GM18909 (cell line): ENCODE results near the gene BLOC1S5.
"Not testable (repeated sequence)": the region's sequence is repeated elsewhere in the genome, so short reads cannot be mapped to it uniquely, and the experiment has no call there.

Source experiments
- ATAC-seq: cut with Tn5 transposase; IDR thresholded peaks from one replicate; pipeline ENCODE4 v1.9.1; 2021; ENCODE audit warnings: mild to moderate bottlenecking; ENCODE audit not compliant: unreplicated experiment, poor library complexity

BLOC1S5 gene

DNA sequence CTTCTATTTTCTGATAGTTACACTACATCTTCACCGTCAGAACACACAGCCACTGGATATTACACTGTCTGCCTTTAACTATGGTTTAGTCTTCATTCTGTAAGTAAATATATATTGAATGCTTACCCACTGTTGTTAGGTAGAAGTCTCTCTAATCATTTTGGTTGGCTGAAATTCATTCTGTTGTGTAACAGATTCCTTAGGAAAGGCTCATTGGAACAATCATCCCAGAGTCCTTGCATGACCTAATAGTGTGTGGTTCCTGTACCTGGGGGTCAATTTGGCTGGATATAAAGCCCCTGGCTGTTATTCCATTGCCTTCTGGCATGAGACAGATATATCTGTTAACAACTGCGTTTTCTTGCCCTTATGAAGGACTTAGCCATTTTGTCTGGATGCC lies 9.9 kb downstream of the BLOC1S5 start:
- ATAC-seq, result no peak

DNA sequence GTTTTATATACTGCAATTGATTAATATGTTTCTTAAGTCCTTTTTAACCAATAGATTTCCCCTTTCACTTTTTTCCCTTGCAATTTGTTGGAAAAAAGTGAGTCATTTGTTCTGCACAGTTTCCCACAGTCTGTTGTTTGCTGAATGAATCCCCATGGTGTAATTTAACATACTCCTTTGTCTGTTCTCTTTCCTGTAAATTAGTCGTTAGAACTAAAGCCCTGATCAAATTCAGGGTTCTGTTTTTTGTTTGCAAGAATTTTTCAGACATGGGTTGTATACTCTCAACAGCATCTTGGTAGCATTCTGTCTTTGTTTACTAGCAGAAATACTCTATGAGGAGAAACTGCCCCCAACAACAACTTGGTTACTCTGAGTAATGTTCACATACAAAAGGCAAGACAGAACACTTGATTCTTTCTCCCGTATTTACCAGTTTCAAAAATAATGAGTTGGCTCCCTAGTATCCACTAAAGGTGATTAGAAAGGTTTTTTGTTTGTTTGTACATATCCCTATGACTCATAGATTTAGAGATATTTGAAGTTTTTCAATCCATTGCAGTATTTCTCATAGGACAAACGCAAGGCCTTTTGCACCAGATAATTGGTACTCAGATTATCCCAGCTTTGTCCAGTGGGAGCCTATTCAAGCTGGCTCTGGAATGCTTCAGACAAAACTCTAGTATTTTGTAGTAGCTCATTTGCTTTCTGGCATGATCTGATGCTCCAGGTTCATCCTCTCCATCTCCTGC lies 16.5 kb downstream of the BLOC1S5 start:
- no peak for ATAC-seq

DNA sequence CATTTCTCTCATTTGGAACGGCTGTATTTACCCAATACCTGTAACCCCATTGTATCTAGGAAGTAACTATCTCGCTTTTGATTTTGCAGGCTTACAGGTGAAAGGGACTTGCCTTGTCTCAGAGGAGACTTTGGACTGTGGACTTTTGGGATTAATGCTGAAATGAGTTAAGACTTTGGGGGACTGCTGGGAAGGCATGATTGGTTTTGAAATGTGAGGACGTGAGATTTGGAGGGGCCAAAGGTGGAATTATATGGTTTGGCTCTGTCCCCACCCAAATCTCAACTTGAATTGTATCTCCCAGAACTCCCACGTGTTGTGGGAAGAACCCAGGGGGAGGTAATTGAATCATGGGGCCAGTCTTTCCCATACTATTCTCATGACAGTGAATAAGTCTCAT lies 18.4 kb downstream of the BLOC1S5 start:
- not testable (repeated sequence) for ATAC-seq

- ATAC-seq, result no peak
Measured at GRCh38 chr6:8043221-8043620, 21.0 kb downstream of the BLOC1S5 start.

- no peak for ATAC-seq
Measured at GRCh38 chr6:8041913-8042583, 22.1 kb downstream of the BLOC1S5 start.

GRCh38 chr6:8034107-8034506 lies 30.1 kb downstream of the BLOC1S5 start:
- not testable (repeated sequence) for ATAC-seq

- ATAC-seq, result no peak
Measured at GRCh38 chr6:8030920-8031319, 33.3 kb downstream of the BLOC1S5 start.

GRCh38 chr6:8029243-8029870 lies 34.8 kb downstream of the BLOC1S5 start:
- no peak for ATAC-seq

- ATAC-seq, result no peak
Measured at GRCh38 chr6:8027965-8028651, 36.1 kb downstream of the BLOC1S5 start.

DNA sequence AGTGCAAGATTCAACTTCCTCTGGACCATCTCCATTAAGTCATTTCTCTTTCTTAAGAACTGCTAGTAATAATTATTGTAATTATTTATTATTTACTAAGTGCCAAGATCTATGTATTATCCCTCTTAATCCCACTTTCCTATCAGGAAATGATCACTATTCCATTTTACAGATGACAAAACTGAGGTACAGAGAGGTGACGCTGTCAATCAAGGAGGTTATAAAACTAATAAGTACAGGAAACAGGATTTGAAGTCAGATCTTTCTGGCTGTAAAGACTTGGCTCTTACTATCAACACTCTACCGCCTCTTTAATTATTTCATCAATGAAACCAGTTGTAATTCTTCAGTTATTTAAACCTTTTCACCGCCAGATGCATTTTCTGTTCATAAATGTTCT lies 37.4 kb downstream of the BLOC1S5 start:
- no peak for ATAC-seq

DNA sequence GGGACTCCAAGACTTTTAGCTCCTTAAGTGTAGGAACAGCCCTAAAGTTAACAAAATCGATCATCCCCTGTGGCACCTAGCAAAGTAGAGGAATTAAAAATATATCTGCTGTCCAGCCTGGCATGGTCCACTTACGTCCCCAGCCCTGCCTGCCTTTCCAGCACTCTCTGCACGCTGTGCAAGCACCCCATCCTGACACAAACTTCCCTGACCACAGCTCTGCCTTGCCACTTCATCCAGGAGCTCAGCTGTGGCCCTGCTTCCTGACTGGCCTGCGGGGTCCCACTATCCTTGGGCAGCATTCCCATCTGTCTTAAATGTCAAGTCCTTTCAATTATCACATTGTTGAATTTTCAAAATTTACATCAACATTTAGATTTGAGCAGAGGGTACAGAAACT lies 39.0 kb downstream of the BLOC1S5 start:
- ATAC-seq, result no peak

DNA sequence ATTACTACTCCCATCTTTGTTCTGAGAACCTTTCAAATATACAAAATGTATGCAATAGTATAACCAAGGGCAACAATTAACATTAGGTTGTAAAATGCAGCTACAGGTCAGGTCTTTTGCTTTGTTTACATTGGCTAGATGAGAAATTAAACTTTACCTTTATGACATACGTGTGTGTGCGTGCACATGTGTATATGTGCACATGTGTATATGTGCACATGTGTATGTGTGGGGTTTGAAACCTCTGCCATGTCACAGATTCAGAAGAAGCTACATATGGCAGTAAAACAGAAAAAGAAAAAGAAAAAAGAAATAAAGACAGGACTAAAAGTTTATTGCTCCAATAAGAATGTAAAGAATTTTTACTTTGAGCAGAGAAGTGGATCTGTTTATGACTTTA lies 40.6 kb downstream of the BLOC1S5 start:
- ATAC-seq, result no peak

DNA sequence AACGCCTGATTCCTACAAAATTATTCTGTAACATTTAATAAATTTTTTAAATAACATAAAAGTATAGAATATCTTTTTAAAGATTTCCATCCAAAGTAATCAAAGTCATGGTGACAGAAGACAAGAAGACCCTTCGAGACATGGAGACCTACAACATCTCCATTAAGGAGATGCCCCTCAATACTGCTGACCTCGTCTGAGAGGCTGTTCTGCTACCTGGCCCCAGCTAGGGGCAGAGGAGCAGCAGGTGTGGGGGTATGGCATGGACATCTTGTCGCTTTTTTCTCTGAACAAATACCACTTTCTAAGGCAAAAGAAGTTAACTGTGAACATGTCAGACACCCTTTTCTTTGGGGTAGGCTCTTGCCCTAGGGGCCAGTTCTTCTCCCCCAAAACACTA lies 44.1 kb downstream of the BLOC1S5 start:
- ATAC-seq, result no peak

DNA sequence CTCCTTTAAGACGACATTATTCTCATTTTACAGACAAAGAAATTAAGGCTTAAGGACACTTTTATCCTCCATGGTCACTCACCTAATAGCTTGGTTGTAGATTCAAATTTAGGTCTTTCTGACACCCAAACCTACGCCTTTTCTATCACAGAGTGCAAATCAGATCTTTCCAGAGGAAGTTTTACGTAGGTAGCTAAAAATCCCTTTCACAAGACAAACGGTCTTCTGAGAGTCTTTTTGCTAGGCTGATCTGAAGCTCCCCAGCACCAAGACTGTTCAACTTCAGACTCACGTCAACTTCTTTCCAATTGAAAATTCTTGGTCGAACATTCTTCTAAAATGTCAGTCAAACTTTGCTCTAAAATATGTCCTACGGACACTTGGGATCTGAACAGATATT lies 46.5 kb downstream of the BLOC1S5 start:
- ATAC-seq, result no peak

GRCh38 chr6:8017276-8017701 lies 46.9 kb downstream of the BLOC1S5 start:
- ATAC-seq, result peak; percentile 91

GRCh38 chr6:8014947-8015346 lies 49.2 kb downstream of the BLOC1S5 start:
- no peak for ATAC-seq

DNA sequence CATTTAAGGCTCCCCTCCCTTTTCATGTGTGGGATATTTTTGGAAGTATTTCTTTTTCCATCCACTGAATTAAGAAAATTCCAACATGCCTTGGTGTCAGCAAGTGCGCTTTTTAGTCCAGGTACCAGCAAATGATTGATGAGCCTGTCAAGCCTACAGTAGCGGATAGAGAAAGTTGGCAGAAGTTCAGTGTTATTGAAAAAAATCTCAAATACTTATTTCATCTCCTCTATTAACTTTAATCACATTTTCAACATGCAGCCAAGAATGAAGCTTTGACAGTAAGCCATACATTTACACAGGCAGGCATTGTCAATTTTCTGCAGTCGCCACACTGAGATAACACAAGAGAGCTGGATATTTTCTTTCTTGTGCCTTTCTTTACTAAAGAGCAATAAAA lies 50.4 kb downstream of the BLOC1S5 start:
- ATAC-seq, result no peak

DNA sequence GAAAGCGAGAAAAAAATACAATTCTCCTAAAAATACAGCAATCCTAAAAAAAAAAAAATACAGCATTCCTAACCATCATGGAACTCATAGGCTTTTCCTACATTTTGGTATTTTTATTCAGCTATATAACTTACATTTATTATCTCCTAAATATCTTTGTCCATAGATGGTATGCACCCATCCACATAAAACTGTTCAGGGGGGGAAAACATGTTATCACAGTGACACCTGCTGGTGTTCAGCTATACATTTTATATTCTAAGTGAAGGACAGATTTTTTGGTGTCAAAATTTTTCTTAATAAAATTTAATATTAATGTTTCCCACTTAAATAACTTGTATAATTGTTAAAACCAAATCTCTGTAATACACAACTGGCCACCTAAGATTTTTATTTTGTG lies 58.0 kb downstream of the BLOC1S5 start:
- ATAC-seq, result no peak

GRCh38 chr6:8005136-8005535 lies 59.1 kb downstream of the BLOC1S5 start:
- ATAC-seq, result no peak

DNA sequence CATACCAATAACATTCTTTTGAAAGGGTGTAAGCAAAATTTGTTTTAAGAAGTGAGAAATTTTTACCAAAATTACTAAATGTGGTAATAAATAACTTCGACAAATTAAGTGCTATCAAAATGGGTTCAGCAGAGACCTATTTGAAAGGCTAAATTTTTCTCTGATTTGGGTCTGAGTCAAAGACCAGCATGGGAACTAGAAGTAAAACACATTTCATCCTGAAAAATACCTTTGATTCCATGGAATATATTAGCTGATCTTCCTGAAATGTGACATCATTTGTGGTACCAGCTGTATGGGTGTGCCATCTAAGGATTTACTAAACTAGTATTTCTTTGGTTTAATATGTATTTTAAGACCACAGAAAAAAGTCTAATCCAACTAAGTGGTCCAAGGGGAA lies 63.6 kb downstream of the BLOC1S5 start:
- ATAC-seq, result no peak

- no peak for ATAC-seq
Measured at GRCh38 chr6:8000188-8000596, 64.0 kb downstream of the BLOC1S5 start.
